HTERT RPE-1 (cell line): Measurements from ENCODE around the gene CCDC14.
"Not testable (repeated sequence)": the region's sequence is repeated elsewhere in the genome, so short reads cannot be mapped to it uniquely, and the experiment has no call there.

Experiments
- in situ Hi-C: fragments of 300-500 bp; cut with MboI; formaldehyde crosslinking; loops from 4 replicates; pipeline ENCODE4 v1.14.3; 2020; ENCODE audit warnings: low sequenced_read_pairs

Gene CCDC14

GRCh38 chr3:123964793-123965192 lies 3.8 kb upstream of the CCDC14 start:
- in situ Hi-C loops, result not testable (repeated sequence)

- in situ Hi-C loops, result no loop called here
These were observed 453 bp upstream of the CCDC14 start for GRCh38 chr3:123961508-123961856.

GRCh38 chr3:123953735-123954134 lies 7.3 kb downstream of the CCDC14 start:
- in situ Hi-C loops, result no loop called here

GRCh38 chr3:123952844-123953520 lies 8.0 kb downstream of the CCDC14 start:
- in situ Hi-C loops, result no loop called here

- in situ Hi-C loops, result no loop called here
These were observed 9.2 kb downstream of the CCDC14 start for GRCh38 chr3:123951522-123952447.

GRCh38 chr3:123949641-123950040 lies 11.4 kb downstream of the CCDC14 start:
- in situ Hi-C loops, result no loop called here

GRCh38 chr3:123948449-123948848 lies 12.6 kb downstream of the CCDC14 start:
- in situ Hi-C loops, result no loop called here

GRCh38 chr3:123947482-123947881 lies 13.5 kb downstream of the CCDC14 start:
- in situ Hi-C loops, result no loop called here

- in situ Hi-C loops, result no loop called here
These were observed 19.5 kb downstream of the CCDC14 start for GRCh38 chr3:123941542-123941941.

GRCh38 chr3:123941121-123941520 lies 19.9 kb downstream of the CCDC14 start:
- in situ Hi-C loops, result no loop called here

- in situ Hi-C loops, result no loop called here
These were observed 21.3 kb downstream of the CCDC14 start for GRCh38 chr3:123939706-123940105.

GRCh38 chr3:123936400-123936799 lies 24.6 kb downstream of the CCDC14 start:
- in situ Hi-C loops, result no loop called here

GRCh38 chr3:123935830-123936229 lies 25.2 kb downstream of the CCDC14 start:
- in situ Hi-C loops, result no loop called here

- in situ Hi-C loops, result no loop called here
These were observed 26.8 kb downstream of the CCDC14 start for GRCh38 chr3:123934250-123934649.

- in situ Hi-C loops, result no loop called here
These were observed 30.6 kb downstream of the CCDC14 start for GRCh38 chr3:123930445-123930844.

- in situ Hi-C loops, result no loop called here
These were observed 31.7 kb downstream of the CCDC14 start for GRCh38 chr3:123929325-123929724.

- in situ Hi-C loops, result no loop called here
These were observed 34.6 kb downstream of the CCDC14 start for GRCh38 chr3:123926396-123926795.

- in situ Hi-C loops, result no loop called here
These were observed 40.2 kb downstream of the CCDC14 start for GRCh38 chr3:123920868-123921267.

- in situ Hi-C loops, result no loop called here
These were observed 40.6 kb downstream of the CCDC14 start for GRCh38 chr3:123920383-123920782.

- in situ Hi-C loops, result no loop called here
These were observed 41.7 kb downstream of the CCDC14 start for GRCh38 chr3:123919353-123919752.

GRCh38 chr3:123914829-123915228 lies 46.2 kb downstream of the CCDC14 start:
- in situ Hi-C loops, result no loop called here

GRCh38 chr3:123909785-123910184 lies 51.2 kb downstream of the CCDC14 start:
- in situ Hi-C loops, result no loop called here
